Stimulated activated effector memory CD8-positive, alpha-beta T cell treated with anti-CD3 and anti-CD28 coated beads, Interleukin-12 subunit alpha, Interleukin-12 subunit beta, amount 100 ng/mL, for 72 hours (primary cell): Measurements from ENCODE around the gene SSTR3.
"Not testable (repeated sequence)": the region's sequence is repeated elsewhere in the genome, so short reads cannot be mapped to it uniquely, and the experiment has no call there.

Experiments
- ATAC-seq: fragments of 150-1000 bp; cut with Tn5 transposase; 2 replicates; pipeline ENCODE4 v1.10.0; 2021
- DNase-seq, 2 donors: peaks; one replicate each; pipeline ENCODE4 v3.0.0; 2021 to 2022; ENCODE audit warnings: low spot score in 2 of 2
- H3K27ac Mint-ChIP-seq: one replicate; pipeline ENCODE4 v1.8.0; 2022; ENCODE audit warnings: mild to moderate bottlenecking, mixed read lengths
- H3K36me3 Mint-ChIP-seq: one replicate; pipeline ENCODE4 v1.8.0; 2022; ENCODE audit warnings: mild to moderate bottlenecking, mixed read lengths
- H3K4me1 Mint-ChIP-seq: one replicate; pipeline ENCODE4 v1.8.0; 2022; ENCODE audit warnings: mixed read lengths
- H3K4me3 Mint-ChIP-seq: one replicate; pipeline ENCODE4 v1.8.0; 2022; ENCODE audit warnings: mild to moderate bottlenecking, mixed read lengths
- H3K9me3 Mint-ChIP-seq: one replicate; pipeline ENCODE4 v1.8.0; 2022; ENCODE audit warnings: mixed read lengths

The SSTR3 gene

DNA sequence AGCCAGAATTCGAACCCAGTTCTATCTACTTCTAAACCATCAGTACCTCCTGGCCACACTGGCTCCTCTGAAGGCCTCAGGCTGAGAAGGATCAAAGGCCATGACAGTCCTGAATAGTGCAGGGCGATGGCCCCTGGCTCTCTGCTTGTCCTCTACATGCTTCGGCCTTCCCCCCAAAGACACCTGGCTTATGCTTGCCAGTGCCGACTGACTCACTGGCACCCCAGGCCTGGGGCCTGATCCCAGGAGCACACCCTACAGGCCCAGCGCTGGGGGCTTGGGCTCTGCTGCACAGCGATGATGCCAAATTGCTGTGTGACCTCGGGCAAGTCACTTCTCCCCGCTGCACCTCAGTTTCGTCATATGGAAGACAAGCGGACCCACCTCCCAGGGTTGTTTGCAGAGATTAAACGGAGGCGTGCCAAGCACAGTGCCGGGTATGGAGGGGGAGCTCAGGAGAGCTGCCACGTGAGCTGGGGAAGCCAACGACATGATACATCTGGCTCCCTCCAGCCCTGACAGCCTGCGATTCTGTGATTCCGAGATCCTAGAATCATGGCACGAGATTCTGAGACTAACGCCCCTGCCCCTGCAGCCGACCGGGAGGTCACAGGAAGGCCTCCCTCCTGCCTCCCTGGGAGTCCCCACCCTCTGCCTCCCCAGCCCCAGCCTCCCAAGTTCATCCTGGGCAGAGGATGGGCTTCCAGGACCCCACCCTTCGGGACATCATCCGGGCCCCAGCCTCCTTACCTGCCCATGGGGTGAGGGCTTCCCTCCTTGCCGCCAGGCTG is 1.0 kb downstream of the SSTR3 start:
- no peaks in the 10 kb centered on the region for H3K4me1 Mint-ChIP-seq
- no peak overlapping the region for H3K4me3 Mint-ChIP-seq

DNA sequence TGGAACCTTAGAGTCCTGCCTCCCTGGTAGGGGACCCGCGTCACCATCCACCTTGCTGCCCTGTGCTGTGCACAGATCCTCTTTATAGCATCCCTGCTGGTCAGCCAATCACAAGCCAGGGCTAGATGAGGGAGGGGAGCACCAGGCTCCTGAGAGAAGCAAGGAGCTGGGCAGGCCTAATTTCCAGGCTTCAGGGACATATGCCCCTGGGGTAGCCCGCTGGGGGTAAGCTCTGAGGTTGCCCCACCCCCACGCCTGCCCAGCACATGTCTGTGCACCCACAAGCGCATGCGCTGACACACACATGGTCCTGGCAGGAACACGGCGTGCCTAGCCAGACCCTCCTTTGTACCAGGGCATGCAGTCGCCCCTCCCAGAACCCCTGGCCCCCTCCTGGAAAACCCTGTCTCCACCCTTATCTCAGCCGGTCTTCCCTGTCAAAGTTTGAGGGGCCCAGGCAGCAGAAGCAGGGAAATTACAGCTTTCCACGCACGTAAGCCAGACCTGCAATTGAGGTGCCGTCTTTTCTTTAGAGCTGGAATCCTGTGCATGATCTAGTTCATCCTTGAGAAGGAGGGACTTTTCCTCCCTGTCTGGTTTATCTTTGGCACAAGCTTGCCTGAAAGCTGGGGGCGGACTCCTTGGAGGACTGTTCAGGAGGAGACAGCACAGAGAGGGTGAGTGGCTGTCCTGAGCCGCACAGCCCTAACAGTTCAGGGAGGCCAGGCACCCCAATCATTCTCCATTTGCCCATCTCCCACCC is 2.1 kb downstream of the SSTR3 start:
- Mint-ChIP-seq H3K36me3 (peaks cover 15% of the 10 kb centered on the region), H3K4me1 (no peaks in the 10 kb centered on the region), H3K9me3 (no peaks in the 10 kb centered on the region), H3K27ac (no peak overlapping the region), H3K4me3 (no peak overlapping the region)
- ATAC-seq (no peak), DNase-seq (no peak)

More for the DNA sequence above, 1.0 kb downstream of the SSTR3 start:
- ATAC-seq, result no peak
- Mint-ChIP-seq H3K27ac (no peak overlapping the region), H3K9me3 (no peaks in the 10 kb centered on the region), H3K36me3 (peaks cover 15% of the 10 kb centered on the region)
- DNase-seq, result no peak

DNA sequence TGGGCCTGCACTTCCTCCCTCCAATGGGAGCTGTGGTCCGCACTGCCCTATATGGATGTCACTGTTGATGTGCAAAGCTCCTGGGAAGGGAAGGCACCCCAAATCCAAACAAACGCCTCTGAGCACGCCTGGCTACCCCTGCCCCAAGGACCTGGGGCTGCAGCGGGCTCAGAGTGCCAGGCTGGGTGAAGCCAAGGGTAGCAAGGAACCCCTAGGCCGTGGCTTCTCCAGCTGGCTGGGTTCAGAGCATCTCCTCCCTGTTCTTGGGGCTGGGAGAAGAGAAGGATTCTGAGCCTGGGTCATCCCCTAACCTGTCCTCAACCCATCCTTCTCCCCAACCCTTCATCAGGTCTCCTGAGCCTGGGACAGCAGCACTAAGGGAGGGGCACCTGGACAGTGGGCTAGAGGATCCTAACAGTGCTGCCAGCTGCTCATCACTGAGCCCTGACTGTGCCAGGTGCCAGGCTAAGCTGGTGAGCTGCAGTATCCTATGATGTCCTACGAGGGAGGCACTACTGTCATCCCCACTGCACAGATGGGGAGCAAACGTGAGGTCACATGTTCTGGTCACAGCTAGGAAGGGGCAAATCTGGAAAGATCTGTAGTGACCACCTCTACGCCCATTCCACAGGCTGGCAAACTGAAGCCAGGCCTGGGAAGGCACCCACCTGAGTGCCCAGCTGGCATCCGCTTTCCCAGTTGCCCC is 3.0 kb downstream of the SSTR3 start:
- Mint-ChIP-seq H3K36me3 (peaks cover 11% of the 10 kb centered on the region), H3K9me3 (no peaks in the 10 kb centered on the region), H3K4me3 (no peak overlapping the region), H3K27ac (peak overlapping the region; percentile 83), H3K4me1 (no peaks in the 10 kb centered on the region)
- ATAC-seq (no peak), DNase-seq (no peak)

DNA sequence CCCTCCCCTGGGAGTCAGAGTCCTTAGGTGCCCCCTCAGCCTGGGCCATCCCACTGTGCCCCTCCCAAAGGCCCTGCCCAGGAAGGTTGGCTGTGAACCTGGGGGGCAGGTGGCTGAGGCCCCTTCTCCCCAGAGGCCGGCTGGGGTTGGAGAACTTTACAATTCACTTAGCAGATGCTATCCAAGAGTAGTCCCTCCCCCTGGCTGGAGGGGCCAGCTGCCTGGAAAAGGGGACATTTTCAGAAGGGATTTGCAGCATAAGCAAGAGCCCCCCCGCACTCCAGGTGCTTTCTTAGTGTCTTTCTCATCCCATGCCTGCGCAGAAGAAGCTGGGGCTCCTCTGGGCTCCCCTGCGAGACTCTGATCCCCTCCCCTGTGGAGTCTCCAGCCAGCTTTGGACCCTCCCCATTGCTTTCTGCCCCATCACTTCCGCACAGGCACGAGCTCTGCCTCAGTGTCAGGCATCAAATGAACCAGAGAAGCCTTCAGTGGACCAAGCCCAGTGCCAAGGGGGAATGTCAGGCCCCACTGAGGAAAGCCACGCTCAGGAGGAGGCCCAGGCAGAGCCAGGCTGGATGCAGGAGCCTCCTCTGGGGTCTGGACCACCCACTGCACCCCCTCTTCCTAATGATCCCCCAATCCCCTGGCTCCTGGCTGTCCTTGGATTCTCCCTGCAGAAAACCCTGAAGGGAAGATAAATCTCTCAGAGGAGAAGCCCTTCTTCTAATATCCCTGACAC is 3.7 kb downstream of the SSTR3 start:
- peak overlapping the region; percentile 83 for H3K27ac Mint-ChIP-seq
- no peak overlapping the region for H3K4me3 Mint-ChIP-seq
- H3K9me3 Mint-ChIP-seq, result no peaks in the 10 kb centered on the region
- peaks cover 6% of the 10 kb centered on the region for H3K36me3 Mint-ChIP-seq
- H3K4me1 Mint-ChIP-seq, result no peaks in the 10 kb centered on the region
- DNase-seq, result no peak
- ATAC-seq, result no peak

DNA sequence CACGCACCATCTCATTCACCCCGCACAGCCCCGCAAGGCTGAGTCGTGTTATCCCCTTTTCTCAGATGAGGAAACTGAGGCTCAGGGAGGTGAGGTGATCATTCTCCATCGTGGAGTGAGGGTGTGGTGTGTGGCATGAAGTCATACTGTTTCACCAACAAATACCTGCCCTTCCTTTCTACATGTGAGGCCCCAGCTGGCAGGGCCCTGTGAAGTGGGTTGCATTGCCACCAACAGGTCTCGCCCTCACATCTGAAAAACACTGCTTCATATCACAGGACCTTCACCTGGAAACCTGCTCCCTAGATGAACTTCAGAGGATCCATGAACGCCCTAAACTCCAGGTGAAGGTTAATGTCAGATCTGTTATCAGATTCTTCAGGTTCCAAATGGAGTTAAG is 4.3 kb downstream of the SSTR3 start:
- Mint-ChIP-seq H3K27ac (peak overlapping the region; percentile 83), H3K4me1 (no peaks in the 10 kb centered on the region), H3K4me3 (no peak overlapping the region), H3K9me3 (no peaks in the 10 kb centered on the region), H3K36me3 (peaks cover 6% of the 10 kb centered on the region)
- no peak for ATAC-seq
- DNase-seq, result no peak

DNA sequence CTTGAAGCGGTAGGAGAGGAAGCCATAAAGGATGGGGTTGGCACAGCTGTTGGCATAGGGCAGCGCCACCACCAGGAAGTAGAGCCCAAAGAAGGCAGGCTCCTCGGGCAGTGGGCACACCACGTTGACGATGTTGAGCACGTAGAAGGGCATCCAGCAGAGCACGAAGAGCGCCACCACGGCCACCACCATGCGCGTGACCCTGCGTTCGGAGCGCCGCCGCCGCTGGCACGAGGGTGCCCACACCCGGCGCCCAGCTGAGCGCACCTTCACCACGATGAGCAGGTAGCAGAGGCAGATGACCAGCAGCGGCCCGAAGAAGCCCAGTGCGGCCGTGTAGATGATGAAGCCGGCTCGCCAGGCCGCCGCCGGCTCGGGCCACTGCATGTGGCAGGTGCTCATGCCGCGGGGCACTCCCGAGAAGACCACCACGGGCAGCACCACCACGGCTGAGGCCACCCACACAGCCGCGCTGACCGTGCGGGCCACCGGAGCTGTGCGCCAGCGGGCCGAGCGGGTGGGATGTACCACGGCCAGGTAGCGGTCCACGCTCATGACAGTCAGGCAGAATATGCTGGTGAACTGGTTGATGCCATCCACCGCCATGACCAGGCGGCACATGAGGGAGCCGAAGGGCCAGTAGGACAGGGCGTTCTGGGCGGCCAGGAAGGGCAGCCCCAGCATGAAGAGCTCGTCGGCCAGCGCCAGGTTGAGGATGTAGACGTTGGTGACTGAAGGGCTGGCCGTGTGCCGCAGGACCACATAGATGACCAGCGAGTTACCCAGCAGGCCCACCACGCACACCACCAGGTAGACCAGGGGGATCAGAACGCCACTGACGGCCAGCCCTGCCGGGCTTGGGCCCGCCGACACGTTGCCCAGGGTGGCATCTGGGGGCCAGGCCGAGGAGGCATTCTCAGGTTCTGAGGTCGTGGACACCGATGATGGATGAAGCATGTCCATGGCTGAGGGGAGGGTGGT is 5.1 kb downstream of the SSTR3 start:
- DNase-seq (no peak), ATAC-seq (no peak)
- H3K4me3 Mint-ChIP-seq, result no peak overlapping the region
- no peaks in the 10 kb centered on the region for H3K4me1 Mint-ChIP-seq
- H3K9me3 Mint-ChIP-seq, result no peaks in the 10 kb centered on the region
- H3K27ac Mint-ChIP-seq, result no peak overlapping the region
- peaks cover 3% of the 10 kb centered on the region for H3K36me3 Mint-ChIP-seq

DNA sequence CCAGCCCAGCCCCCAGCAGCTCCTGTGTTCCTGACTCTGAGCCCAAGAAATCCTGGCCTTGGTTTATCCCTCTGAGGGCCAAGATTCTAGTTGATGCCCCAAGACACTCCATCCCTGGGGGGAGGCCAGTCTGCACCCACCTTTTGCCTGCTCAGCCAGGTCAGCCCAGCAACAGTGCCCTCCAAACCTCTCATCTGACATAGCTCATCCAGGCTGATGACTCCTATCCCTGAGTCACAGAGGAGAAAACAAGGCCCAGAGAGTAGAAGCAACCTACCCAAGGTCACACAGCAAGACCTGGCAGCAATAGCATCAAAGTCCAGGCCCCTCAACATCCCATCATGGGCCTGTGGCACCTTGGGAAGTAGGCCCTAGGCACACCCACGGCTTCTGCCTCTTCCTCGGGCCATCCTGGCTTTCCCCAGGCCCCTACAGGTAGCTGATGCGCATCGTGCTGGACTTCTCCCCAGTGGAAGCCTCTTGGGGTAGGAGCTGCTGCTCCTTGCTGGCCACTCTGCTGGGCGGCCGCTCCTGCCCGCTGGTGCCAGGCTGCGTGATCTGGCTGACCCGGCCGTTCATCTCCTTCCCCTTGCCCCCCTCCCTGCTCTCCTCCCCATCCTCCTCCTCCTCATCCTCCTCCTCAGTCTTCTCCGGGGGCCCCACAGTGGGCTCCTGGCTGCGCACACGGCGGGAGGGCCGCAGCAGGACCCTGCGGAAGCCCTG is 6.0 kb downstream of the SSTR3 start:
- Mint-ChIP-seq H3K36me3 (no peaks in the 10 kb centered on the region), H3K4me3 (no peak overlapping the region), H3K9me3 (no peaks in the 10 kb centered on the region), H3K27ac (peak overlapping the region; percentile 80), H3K4me1 (no peaks in the 10 kb centered on the region)
- no peak for DNase-seq
- ATAC-seq, result no peak

DNA sequence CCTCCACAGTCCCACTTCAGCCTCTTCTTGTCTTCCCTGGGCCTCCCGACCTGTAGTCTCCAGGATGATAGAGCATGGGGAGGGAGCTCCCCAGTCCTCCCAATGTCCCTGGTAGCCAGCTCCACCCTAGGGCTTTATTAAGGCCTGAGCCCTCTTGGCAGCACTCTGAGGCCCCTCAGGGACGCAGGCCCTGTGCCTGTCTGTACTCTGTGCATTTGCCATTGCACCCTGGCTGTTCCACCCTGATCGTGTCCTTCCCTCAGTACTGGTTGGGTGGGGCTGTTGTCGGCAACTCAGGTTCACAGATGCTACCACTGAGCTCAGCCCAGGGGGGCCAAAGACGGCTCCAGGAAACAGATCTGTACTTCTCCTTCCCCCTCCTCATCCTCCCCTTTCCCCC is 7.2 kb downstream of the SSTR3 start:
- Mint-ChIP-seq H3K9me3 (no peaks in the 10 kb centered on the region), H3K36me3 (no peaks in the 10 kb centered on the region), H3K4me3 (no peak overlapping the region), H3K4me1 (peaks cover 4% of the 10 kb centered on the region), H3K27ac (peak overlapping the region; percentile 80)
- no peak for DNase-seq
- ATAC-seq, result no peak

DNA sequence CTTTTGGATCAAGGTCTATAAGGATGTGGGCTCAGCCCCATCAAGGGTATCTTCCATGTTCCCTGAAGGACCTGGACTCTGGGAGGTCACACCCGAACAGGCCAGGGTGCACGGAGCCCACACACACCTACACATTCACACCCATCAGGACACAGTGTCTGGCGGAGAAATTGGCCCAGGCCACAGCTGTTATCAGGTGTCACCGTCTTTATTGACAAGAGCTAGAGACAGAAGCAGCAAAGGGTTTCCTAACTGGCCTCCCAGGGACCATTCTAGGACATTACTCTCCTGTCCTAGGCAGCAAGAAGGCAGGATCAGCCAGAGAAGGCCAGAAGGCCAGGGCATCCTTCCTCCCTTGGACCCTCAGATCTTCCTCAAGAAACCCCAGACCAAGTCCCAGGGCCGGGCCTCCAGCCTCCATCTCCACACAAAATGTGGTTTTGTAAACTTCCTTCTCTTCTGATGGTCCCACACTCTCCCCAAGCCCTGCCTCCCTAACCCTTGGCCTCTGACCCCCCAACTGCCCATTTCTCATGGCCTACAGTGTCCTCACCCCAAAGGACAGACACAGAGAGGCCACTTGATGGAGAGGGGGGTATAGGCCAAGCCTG is 8.1 kb downstream of the SSTR3 start:
- ATAC-seq (no peak), DNase-seq (no peak)
- peak overlapping the region; percentile 80 for H3K27ac Mint-ChIP-seq
- peaks cover 12% of the 10 kb centered on the region for H3K4me1 Mint-ChIP-seq
- no peaks in the 10 kb centered on the region for H3K9me3 Mint-ChIP-seq
- no peak overlapping the region for H3K4me3 Mint-ChIP-seq
- peaks cover 2% of the 10 kb centered on the region for H3K36me3 Mint-ChIP-seq

DNA sequence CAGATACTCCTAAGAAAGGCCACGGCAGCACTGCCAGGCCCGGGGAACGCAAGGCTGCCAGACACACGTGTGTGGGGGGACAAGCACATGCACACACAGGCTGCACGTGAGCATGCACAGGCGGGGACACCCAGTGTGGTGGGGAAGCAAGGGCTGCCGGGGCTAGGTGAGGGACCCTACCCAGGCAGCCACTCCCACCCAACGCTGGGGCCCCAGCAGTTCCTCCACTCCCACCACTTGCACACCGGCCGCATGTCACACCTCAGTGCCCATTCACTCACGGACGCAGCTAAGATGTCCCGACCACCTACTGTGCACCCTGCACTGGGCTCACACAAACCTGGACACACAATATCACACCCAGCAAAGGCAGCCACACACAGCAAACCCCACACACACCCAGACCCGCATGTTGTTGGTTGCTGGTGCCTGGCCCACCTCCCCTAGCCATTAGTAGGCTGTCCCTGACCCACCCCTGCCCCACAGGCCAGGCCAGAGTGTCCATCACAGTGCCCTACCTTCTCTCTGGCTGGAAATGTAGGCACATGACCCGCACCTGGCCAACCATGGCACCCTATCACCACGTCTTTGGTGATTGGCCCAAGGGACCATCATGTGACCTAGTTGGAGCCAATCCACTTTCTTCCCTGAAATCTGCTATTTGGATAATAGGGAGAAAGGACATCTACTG is 8.8 kb downstream of the SSTR3 start:
- Mint-ChIP-seq H3K9me3 (no peaks in the 10 kb centered on the region), H3K4me3 (no peak overlapping the region), H3K27ac (peak overlapping the region; percentile 80), H3K36me3 (peaks cover 8% of the 10 kb centered on the region), H3K4me1 (peaks cover 14% of the 10 kb centered on the region)
- ATAC-seq, result no peak
- DNase-seq, result no peak

DNA sequence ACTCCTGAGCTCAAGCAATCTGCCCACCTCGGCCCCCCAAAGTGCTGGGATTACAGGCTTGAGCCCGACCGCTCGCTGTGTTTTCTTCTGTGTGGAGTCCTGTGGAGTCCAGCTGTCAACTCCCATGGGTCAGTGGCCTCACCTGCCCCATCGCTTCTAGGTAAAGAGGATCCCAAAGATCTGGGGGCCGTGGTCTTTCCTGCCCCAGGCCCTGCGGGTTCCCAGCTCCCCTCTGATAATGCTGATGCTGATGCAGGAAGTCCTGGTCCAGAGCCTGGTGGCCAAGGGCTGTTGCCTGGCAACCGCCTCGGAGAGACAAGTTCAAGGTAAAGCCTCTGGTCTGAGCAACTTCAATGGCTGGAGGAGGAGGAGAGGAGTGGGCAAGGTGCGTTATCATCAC is 9.6 kb downstream of the SSTR3 start:
- H3K4me3 Mint-ChIP-seq, result no peak overlapping the region
- peaks cover 21% of the 10 kb centered on the region for H3K4me1 Mint-ChIP-seq
- peak overlapping the region; percentile 80 for H3K27ac Mint-ChIP-seq
- no peak for DNase-seq
- no peak for ATAC-seq
- H3K9me3 Mint-ChIP-seq, result no peaks in the 10 kb centered on the region
- H3K36me3 Mint-ChIP-seq, result peaks cover 8% of the 10 kb centered on the region

DNA sequence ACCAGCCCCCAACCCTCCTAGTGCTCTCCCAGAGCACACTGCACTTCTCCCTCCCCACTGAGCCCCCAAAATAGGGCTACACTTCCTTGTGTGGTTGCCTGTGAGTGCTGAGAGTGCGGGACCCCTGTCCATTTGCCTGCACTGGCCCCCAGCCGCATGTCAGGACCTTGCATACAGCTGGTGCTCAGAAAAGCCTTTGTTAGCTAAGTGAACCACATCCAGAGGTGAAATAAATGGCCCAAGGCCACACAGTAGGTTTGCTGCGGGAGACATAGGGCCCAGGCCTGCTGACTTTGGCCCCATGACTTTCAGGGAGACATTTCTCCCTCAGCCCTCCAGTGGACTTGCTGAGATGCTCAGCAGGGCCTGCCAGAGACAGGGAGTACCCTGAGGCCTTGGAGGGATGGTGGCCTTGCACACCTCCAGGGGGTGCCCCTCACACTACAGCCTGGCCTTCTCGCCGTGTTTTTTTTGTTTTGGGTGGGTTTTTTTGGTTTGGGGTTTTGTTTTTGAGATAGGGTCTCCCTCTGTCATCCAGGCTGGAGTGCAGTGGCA is 10.2 kb downstream of the SSTR3 start:
- H3K27ac Mint-ChIP-seq, result no peak overlapping the region
- no peak overlapping the region for H3K4me3 Mint-ChIP-seq
- H3K9me3 Mint-ChIP-seq, result no peaks in the 10 kb centered on the region
- DNase-seq (no peak), ATAC-seq (no peak)
- peaks cover 27% of the 10 kb centered on the region for H3K4me1 Mint-ChIP-seq
- H3K36me3 Mint-ChIP-seq, result peaks cover 8% of the 10 kb centered on the region

DNA sequence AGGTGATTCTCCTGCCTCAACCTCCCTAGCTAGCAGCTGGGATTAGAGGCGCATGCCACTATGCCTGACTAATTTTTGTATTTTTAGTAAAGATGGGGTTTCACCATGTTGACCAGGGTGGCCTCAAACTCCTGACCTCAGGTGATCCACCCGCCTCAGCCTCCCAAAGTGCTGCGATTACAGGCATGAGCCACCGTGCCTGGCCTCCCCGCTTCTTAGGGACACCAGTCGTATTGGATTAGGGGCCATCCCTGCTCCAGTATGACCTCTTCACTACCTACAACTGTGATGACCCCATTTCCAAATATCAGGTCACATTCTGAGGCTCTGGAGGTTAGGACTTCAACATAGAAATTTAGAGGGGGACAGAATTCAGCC is 10.8 kb downstream of the SSTR3 start:
- peaks cover 32% of the 10 kb centered on the region for H3K4me1 Mint-ChIP-seq
- ATAC-seq, H3K9me3 Mint-ChIP-seq, H3K36me3 Mint-ChIP-seq, DNase-seq, H3K27ac Mint-ChIP-seq, H3K4me3 Mint-ChIP-seq: not testable (repeated sequence)
